ENCODE results near the gene CTIF. TPM values are rescaled to one million over a fixed set of nuclear protein-coding genes. Genes with fewer than 3 reads are reported as not detected.

Gene CTIF
- total and polyA plus RNA-seq, 2 experiments from 2014 or later: 8.6 to 14.4 TPM

DNA sequence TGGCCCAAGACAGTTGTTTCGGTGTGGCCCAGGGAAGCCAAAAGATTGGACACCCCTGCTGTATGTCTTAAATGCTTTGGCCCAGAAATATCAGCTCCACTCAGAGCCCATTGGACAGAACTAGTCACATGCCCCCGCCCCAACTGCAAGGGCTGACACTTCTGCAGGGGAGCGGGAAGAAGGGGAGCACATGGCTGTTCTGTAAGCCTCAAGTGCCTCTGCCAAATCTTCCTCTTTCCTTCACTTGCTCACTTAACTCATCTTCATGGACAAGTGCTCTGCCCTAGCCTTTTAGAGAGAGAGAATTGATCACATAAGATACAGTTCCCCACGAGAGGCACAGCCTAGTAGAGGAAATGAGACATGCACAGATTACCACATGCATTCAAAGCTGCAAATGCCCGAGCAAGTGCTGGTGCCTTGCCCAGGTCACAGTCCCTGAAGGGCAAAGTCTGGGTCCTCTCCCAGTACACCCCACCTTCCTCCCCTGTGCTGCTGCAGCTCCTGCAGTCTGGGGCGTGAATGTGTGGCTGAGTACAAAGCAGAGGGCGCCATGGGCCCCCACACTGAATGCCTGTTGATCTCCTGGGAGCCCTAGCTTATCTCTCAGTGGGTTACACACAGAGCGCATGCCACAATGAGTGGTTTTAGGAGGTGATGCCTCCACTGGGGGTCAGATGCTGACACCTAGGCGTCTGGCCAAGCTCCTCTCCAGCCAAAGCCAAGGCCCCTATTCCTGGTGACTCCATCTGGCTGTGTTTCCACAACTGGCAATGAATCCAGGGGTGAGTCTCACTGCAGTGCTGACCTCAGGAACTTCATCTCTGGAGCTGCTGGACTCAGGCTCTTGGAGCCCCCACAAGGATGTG, 135.3 kb downstream of the CTIF start:
- Histone ChIP-seq H3K4me3 (no peak overlapping the region), H2AFZ (no peak overlapping the region), H3K4me1 (ENCODE audit: insufficient read depth) (no peaks in the 10 kb centered on the region; the same call in 1 of the 2 replicates), H3K27me3 (ENCODE audit: insufficient read depth) (no peaks in the 10 kb centered on the region), H3K9me2 (ENCODE audit: insufficient read depth) (no peaks in the 10 kb centered on the region), H3K79me2 (replicated peaks; ENCODE audit: insufficient read depth) (no peaks in the 10 kb centered on the region), H3K4me2 (no peak overlapping the region), H3K36me3 (ENCODE audit: insufficient read depth) (no peaks in the 10 kb centered on the region), H3K27ac (ENCODE audit: low read depth) (no peak overlapping the region), H4K20me1 (replicated peaks; ENCODE audit: insufficient read depth) (no peaks in the 10 kb centered on the region), H3F3A (replicated peaks; ENCODE audit: low read depth) (no peaks in the 10 kb centered on the region)
- Mint-ChIP-seq H3K4me3 (no peak overlapping the region), H3K4me1 (no peaks in the 10 kb centered on the region; the same call in 2 of the 3 replicates), H3K27me3 (ENCODE audit: insufficient read depth, low read depth, poor library complexity) (no peaks in the 10 kb centered on the region), H3K9me3 (peaks cover 18% of the 10 kb centered on the region), H3K36me3 (ENCODE audit: low read depth) (peaks cover 20% of the 10 kb centered on the region), H3K27ac (no peak overlapping the region)
- TF ChIP-seq STAT1 (IDR thresholded peaks at IDR 0.05; ENCODE audit: unreplicated experiment) (no peak), ZNF331 (CRISPR knock-in tag; IDR thresholded peaks at IDR 0.05; ENCODE audit: low read depth) (no peak), JUNB (IDR thresholded peaks at IDR 0.05; ENCODE audit: unreplicated experiment) (no peak), ZNF114 (CRISPR knock-in tag; IDR thresholded peaks at IDR 0.05) (no peak), EZH2phosphoT487 (IDR thresholded peaks at IDR 0.05; ENCODE audit: unreplicated experiment) (no peak), CREB1 (CRISPR knock-in tag; IDR thresholded peaks at IDR 0.05; ENCODE audit: low read depth) (no peak), POLR2AphosphoS5 (IDR thresholded peaks at IDR 0.05; ENCODE audit: low read depth) (no peak), NANOG (IDR thresholded peaks at IDR 0.05; ENCODE audit: borderline replicate concordance) (no peak), CTCF (conservative IDR thresholded peaks at IDR 0.05; ENCODE audit: low read depth in 2 of 2) (no peak), EZH2 (IDR thresholded peaks at IDR 0.05; ENCODE audit: low read depth, unreplicated experiment) (no peak)
- TF ChIP-seq, protein P1, sequence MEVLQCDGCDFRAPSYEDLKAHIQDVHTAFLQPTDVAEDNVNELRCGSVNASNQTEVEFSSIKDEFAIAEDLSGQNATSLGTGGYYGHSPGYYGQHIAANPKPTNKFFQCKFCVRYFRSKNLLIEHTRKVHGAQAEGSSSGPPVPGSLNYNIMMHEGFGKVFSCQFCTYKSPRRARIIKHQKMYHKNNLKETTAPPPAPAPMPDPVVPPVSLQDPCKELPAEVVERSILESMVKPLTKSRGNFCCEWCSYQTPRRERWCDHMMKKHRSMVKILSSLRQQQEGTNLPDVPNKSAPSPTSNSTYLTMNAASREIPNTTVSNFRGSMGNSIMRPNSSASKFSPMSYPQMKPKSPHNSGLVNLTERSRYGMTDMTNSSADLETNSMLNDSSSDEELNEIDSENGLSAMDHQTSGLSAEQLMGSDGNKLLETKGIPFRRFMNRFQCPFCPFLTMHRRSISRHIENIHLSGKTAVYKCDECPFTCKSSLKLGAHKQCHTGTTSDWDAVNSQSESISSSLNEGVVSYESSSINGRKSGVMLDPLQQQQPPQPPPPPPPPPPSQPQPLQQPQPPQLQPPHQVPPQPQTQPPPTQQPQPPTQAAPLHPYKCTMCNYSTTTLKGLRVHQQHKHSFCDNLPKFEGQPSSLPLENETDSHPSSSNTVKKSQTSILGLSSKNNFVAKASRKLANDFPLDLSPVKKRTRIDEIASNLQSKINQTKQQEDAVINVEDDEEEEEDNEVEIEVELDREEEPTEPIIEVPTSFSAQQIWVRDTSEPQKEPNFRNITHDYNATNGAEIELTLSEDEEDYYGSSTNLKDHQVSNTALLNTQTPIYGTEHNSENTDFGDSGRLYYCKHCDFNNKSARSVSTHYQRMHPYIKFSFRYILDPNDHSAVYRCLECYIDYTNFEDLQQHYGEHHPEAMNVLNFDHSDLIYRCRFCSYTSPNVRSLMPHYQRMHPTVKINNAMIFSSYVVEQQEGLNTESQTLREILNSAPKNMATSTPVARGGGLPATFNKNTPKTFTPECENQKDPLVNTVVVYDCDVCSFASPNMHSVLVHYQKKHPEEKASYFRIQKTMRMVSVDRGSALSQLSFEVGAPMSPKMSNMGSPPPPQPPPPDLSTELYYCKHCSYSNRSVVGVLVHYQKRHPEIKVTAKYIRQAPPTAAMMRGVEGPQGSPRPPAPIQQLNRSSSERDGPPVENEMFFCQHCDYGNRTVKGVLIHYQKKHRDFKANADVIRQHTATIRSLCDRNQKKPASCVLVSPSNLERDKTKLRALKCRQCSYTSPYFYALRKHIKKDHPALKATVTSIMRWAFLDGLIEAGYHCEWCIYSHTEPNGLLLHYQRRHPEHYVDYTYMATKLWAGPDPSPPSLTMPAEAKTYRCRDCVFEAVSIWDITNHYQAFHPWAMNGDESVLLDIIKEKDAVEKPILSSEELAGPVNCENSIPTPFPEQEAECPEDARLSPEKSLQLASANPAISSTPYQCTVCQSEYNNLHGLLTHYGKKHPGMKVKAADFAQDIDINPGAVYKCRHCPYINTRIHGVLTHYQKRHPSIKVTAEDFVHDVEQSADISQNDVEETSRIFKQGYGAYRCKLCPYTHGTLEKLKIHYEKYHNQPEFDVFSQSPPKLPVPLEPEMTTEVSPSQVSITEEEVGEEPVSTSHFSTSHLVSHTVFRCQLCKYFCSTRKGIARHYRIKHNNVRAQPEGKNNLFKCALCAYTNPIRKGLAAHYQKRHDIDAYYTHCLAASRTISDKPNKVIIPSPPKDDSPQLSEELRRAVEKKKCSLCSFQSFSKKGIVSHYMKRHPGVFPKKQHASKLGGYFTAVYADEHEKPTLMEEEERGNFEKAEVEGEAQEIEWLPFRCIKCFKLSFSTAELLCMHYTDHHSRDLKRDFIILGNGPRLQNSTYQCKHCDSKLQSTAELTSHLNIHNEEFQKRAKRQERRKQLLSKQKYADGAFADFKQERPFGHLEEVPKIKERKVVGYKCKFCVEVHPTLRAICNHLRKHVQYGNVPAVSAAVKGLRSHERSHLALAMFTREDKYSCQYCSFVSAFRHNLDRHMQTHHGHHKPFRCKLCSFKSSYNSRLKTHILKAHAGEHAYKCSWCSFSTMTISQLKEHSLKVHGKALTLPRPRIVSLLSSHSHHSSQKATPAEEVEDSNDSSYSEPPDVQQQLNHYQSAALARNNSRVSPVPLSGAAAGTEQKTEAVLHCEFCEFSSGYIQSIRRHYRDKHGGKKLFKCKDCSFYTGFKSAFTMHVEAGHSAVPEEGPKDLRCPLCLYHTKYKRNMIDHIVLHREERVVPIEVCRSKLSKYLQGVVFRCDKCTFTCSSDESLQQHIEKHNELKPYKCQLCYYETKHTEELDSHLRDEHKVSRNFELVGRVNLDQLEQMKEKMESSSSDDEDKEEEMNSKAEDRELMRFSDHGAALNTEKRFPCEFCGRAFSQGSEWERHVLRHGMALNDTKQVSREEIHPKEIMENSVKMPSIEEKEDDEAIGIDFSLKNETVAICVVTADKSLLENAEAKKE (CRISPR knock-in tag; IDR thresholded peaks at IDR 0.05): no peak
- TF ChIP-seq, protein P2, sequence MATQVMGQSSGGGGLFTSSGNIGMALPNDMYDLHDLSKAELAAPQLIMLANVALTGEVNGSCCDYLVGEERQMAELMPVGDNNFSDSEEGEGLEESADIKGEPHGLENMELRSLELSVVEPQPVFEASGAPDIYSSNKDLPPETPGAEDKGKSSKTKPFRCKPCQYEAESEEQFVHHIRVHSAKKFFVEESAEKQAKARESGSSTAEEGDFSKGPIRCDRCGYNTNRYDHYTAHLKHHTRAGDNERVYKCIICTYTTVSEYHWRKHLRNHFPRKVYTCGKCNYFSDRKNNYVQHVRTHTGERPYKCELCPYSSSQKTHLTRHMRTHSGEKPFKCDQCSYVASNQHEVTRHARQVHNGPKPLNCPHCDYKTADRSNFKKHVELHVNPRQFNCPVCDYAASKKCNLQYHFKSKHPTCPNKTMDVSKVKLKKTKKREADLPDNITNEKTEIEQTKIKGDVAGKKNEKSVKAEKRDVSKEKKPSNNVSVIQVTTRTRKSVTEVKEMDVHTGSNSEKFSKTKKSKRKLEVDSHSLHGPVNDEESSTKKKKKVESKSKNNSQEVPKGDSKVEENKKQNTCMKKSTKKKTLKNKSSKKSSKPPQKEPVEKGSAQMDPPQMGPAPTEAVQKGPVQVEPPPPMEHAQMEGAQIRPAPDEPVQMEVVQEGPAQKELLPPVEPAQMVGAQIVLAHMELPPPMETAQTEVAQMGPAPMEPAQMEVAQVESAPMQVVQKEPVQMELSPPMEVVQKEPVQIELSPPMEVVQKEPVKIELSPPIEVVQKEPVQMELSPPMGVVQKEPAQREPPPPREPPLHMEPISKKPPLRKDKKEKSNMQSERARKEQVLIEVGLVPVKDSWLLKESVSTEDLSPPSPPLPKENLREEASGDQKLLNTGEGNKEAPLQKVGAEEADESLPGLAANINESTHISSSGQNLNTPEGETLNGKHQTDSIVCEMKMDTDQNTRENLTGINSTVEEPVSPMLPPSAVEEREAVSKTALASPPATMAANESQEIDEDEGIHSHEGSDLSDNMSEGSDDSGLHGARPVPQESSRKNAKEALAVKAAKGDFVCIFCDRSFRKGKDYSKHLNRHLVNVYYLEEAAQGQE (IDR thresholded peaks at IDR 0.05; ENCODE audit: unreplicated experiment): no peak
- TF ChIP-seq, protein P3, sequence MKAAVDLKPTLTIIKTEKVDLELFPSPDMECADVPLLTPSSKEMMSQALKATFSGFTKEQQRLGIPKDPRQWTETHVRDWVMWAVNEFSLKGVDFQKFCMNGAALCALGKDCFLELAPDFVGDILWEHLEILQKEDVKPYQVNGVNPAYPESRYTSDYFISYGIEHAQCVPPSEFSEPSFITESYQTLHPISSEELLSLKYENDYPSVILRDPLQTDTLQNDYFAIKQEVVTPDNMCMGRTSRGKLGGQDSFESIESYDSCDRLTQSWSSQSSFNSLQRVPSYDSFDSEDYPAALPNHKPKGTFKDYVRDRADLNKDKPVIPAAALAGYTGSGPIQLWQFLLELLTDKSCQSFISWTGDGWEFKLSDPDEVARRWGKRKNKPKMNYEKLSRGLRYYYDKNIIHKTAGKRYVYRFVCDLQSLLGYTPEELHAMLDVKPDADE (IDR thresholded peaks at IDR 0.05): no peak
- no peak for DNase-seq (ENCODE audit: low spot score)
- ATAC-seq: no peak
